Measurements from ENCODE around the gene C10orf71.

The C10orf71 gene

DNA sequence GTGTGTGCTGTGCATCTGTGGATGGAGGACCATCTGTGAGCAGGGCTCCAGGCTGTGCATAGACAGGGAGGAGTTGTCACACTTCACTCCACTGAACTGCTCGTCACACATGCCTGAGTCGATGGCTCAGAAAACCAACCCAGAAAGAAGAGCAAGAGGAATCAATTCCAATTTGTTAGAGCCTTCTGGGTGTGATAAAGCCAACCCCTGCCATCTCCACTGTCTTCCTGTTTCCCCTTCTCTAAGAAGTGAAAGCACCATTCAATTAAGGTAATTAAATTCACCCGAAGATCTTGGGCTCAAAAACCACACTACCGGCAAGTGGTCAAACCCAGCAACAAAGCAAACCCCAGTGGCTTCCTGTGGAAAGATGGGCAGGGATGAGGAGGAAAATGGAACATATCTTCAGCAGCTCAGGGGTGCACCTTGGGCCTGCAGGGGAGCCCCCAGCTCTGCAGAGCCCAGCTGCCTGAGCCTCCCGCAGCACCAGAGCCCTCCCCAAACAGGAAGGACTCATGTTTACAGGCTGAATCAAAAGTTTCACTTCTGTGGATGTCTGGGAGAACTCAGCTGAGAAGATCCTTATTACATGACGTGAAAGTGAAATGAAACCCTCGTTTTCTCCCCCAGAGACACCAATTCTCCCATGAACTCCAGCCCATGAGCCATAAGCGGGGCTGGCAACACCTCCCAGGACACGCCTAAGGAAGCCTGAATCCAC, 10.9 kb downstream of the C10orf71 start:
- Histone ChIP-seq H3K27me3 (no peaks in the 10 kb centered on the region), H3K4me3 (no peak overlapping the region), H3K36me3 (no peaks in the 10 kb centered on the region), H3K27ac (no peak overlapping the region), H3K4me1 (no peaks in the 10 kb centered on the region), H3K9me3 (no peaks in the 10 kb centered on the region)
- intact Hi-C loops (cut with DNase I; ENCODE audit: low total_unique reads) = no loop called here
- peak in 1 of 2 donors; percentile 41 for DNase-seq
- no peak for TF ChIP-seq CTCF (IDR thresholded peaks at IDR 0.05)

DNA sequence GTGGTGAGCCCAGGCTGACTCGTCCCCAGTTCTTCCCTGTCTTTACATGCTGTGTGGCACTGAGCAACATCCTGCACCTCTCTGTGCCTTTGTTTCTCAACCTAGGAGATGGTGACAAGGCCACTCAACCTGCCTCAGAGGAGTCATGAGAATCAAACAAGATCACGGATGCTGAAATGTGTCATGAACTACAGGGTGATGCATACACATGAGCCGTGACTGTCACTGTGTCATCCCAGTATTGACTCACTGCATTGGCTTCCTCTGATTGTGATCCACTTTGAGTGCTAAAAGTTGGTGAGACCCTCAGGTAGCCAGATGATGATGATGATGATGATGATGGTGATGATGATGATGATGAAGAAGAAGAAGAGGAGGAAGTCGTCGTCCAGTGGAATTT, 11.5 kb downstream of the C10orf71 start:
- Histone ChIP-seq H3K4me3 (no peak overlapping the region), H3K9me3 (no peaks in the 10 kb centered on the region), H3K4me1 (no peaks in the 10 kb centered on the region), H3K36me3 (no peaks in the 10 kb centered on the region), H3K27me3 (no peaks in the 10 kb centered on the region), H3K27ac (no peak overlapping the region)
- peak in 1 of 2 donors; percentile 24 for DNase-seq
- no peak for TF ChIP-seq CTCF (IDR thresholded peaks at IDR 0.05)
- intact Hi-C loops (cut with DNase I; ENCODE audit: low total_unique reads) = no loop called here

GRCh38 chr10:49310901-49311554, 12.1 kb downstream of the C10orf71 start:
- intact Hi-C loops (cut with DNase I; ENCODE audit: low total_unique reads) = no loop called here
- Histone ChIP-seq H3K36me3 (no peaks in the 10 kb centered on the region), H3K9me3 (no peaks in the 10 kb centered on the region), H3K4me3 (no peak overlapping the region), H3K27ac (no peak overlapping the region), H3K4me1 (no peaks in the 10 kb centered on the region), H3K27me3 (no peaks in the 10 kb centered on the region)
- DNase-seq = peak in 1 of 2 donors; percentile 65
- TF ChIP-seq CTCF (IDR thresholded peaks at IDR 0.05) = no peak

GRCh38 chr10:49311555-49312236, 12.7 kb downstream of the C10orf71 start:
- no peaks in the 10 kb centered on the region for H3K27me3 ChIP-seq
- H3K27ac ChIP-seq = no peak overlapping the region
- H3K4me1 ChIP-seq = no peaks in the 10 kb centered on the region
- H3K36me3 ChIP-seq = no peaks in the 10 kb centered on the region
- no peak for TF ChIP-seq CTCF (IDR thresholded peaks at IDR 0.05)
- no peaks in the 10 kb centered on the region for H3K9me3 ChIP-seq
- H3K4me3 ChIP-seq = no peak overlapping the region
- intact Hi-C loops (cut with DNase I; ENCODE audit: low total_unique reads) = no loop called here
- no peak for DNase-seq

DNA sequence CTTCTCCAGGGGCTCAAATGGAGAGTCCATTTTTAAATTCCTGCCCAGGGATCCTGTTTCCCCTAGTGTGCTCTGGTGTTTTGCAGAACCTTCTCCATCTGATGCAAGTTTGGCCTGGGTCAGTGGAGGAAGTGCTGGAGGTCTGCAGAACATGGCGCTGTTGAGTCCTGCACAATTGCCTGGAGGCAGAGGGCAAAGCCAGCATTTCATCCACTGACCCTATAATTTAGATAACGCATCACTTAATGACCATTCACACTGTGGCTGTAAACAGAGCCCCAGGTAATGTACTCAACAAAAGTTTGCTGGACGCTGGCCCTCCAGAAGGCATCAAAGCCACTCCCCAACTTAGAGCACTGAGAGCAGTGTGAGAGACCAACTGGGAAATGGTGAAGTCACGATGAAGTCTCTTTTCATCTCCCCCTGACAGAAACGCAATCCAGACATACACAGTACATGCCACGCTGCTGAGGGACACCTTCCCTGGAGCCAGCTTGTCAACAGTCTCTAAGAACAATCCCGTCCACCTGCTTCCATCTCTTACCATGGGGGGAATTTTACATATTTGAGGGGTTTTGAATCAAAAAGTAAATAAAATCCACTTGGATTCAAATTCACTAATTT, 13.4 kb downstream of the C10orf71 start:
- Histone ChIP-seq H3K36me3 (no peaks in the 10 kb centered on the region), H3K27me3 (no peaks in the 10 kb centered on the region), H3K27ac (no peak overlapping the region), H3K4me3 (no peak overlapping the region), H3K9me3 (no peaks in the 10 kb centered on the region), H3K4me1 (no peaks in the 10 kb centered on the region)
- no peak for TF ChIP-seq CTCF (IDR thresholded peaks at IDR 0.05)
- intact Hi-C loops (cut with DNase I; ENCODE audit: low total_unique reads) = no loop called here
- DNase-seq = no peak

Measured in tibial artery (tissue), 4 donors.